HG03342 (cell line): ENCODE results near the gene NOXA1.

Experiments
- ATAC-seq: cut with Tn5 transposase; IDR thresholded peaks from one replicate; pipeline ENCODE4 v1.9.1; 2021; ENCODE audit warnings: mild to moderate bottlenecking, moderate library complexity; ENCODE audit not compliant: unreplicated experiment

The NOXA1 gene

GRCh38 chr9:137387891-137388560 is 35.2 kb upstream of the NOXA1 start:
- ATAC-seq, result no peak

DNA sequence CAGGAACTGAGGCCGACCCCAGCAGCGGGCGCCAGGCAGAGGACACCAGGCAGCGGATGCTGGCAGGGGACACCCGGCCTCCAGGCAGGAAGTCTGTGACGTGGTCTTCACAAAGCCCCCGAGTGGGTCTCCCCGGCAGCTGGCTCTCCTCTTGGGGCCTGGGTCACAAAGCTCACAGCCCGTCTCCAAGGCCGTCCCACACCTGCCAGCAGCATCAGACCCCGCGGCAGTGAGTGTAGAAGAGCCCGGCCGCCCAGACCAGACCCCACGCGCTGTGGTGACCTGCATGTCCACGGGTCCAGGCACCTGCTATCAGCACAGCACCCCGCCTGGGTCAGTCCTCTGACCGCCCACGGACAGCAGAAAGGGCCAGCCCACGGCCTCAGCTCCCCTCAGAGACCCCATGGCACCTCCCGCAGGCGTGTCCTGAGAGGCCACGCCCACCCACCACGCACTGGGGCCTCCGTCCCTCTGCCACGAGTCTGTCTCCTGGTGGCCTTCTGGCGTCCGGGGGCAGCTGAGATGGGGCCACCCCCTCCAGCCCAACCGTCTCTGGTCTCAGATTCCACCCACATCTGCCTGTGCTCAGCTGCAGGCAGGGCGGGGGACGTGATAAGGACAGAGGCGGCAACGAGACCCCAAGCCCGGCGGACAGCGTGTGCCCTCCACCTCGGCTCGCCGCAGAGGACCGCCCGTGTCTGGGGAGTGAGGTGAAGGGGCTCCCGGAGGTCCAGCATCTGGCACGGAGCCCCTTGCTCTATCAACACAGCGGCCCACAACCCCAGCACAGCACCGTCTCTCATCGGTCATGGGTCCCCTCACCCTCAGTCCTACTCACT is 34.4 kb upstream of the NOXA1 start:
- ATAC-seq, result no peak

DNA sequence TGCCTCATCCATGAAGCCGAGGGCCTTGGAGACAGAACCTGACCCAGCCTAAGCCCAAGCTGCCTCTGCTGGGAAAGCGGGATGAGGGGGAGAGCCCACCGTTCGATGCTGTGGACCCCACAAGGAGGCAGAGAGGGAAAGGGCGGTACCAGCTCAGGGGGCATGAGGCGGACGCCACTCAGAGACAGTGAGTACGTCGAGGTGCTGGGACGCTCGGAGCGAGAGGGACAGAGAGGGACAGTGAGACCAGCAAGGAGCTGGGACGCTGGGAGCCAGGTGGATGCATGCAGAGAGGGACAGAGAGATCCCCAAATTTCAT is 33.8 kb upstream of the NOXA1 start:
- ATAC-seq, result no peak

DNA sequence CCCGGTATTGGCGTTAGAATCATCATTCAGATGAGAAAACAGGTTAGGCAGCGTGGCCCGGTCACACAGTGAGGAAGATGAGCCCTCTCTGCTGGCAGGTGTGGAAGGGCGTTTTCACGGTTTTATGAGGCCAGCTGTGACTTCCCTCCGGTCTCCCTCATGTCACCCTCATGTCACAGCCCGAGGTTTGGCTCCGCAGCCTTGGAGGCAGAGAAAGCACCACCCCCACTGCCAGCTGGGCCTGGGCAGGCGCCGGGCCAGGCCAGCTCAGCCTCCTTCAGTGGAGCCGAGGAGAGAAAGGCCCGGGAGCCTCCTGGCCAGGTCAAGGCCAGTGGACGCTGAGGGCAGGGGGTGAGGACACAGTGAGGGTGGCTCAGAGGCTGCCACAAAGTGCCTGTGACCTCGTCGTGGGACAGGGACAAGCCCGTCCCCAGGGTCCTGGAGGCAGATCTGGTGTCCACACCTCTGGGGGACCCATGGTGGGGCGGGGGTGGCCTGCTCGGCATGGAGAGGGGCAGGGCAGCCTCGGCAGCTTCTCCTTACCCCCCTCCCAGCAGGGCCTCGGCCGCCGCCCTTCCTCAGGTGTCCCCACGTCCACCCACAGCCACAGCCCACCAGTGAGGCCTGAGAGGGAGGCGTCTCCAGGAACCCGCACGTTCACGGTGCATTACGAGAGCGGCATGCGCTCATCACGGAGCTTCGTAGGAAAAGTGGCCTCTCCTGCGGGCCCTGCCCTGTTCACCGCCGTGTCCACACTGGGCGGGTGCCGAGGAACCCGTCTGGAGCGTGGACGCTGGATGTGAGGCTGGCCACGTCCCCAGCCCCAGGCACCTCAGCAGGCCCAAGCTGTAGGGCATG is 32.4 kb upstream of the NOXA1 start:
- ATAC-seq, result no peak

- no peak for ATAC-seq
These were observed 31.8 kb upstream of the NOXA1 start for GRCh38 chr9:137391411-137391754.

GRCh38 chr9:137392232-137393007 is 30.8 kb upstream of the NOXA1 start:
- ATAC-seq, result no peak

- ATAC-seq, result no peak
These were observed 29.7 kb upstream of the NOXA1 start for GRCh38 chr9:137393176-137394150.

- no peak for ATAC-seq
These were observed 28.1 kb upstream of the NOXA1 start for GRCh38 chr9:137394866-137395665.

DNA sequence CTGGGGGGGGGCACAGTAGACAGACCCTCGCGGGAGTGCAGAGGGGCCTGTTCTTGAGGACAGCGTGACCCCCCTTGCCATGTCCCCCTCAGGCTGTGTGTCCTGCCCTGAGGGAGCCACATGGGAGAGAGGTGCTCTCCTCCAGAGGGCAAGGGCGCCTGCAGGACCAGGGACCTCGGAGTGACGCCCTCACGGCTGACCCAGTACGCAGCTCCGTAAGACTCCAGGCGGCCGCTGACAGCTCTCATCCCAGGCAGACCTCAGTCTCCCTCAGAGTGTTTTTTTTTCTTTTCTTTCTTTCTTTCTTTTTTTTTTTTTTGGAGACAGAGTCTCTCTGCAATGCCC is 27.6 kb upstream of the NOXA1 start:
- no peak for ATAC-seq

- no peak for ATAC-seq
These were observed 27.0 kb upstream of the NOXA1 start for GRCh38 chr9:137396227-137396626.

DNA sequence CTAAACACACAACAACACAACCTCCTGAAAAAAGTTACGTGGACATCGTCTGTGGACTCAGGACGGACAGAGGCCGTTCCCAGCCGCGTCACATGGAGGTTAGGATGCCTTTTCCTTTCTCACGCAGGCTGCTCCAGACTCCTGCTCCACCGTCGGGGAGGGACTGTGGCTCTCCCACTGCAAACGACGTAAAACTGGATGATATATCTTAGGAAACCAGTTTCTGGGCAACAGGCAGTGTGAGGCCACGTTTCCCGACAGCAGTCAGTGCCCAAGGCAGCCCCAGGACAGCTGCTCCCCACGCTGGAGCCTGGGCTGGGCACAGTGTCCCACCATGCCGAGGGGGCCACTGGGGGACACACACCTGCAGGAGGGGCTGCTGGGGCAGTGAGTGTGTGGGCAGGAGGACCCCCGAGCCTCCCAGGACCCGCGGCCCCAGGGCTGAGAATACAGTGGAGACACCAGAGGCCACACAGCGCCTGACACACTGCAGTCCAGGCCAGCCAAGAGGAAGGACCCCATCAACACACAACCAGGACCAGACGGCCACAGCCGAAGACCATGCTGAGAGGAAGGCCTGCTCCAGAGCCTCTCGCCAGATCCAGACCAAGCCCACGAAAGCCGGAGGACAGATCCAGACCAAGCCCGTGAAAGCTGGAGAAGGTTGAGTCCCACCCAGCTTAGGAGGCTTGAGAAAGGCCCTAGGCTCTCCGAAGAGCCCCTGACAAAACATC is 26.4 kb upstream of the NOXA1 start:
- no peak for ATAC-seq

- ATAC-seq, result no peak
These were observed 25.3 kb upstream of the NOXA1 start for GRCh38 chr9:137397675-137398423.

DNA sequence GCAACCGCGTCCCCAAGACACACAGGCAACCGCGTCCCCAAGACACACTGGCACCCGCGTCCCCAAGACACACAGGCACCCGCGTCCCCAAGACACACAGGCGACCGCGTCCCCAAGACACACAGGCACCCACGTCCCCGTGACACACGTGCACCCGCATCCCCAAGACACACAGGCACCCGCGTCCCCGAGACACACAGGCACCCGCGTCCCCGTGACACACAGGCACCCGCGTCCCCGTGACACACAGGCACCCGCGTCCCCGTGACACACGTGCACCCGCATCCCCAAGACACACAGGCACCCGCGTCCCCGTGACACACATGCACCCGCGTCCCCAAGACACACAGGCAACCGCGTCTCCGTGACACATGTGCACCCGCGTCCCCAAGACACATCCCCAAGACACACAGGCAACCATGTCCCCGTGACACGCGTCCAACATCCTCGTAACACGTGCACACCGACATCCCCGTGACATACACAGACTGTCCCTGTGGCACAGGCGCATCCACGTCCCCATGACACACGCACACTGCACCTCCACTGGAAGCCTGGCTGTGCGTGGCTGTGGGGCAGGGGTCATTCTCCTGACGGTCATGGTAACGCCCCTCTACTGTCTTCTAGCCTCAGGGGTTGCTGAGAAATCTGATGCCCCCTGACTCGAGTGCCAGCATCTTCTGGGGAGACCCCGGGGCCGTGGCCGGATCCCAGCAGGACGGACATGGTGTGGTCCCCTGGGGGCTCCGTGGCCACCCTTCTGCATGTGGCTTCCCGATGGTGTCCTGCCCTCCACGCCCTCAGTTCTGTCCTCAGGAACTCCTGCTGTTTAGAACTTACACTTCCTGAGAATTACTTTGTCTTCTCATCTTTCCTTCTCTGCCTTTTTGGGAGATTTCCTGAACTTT is 24.4 kb upstream of the NOXA1 start:
- ATAC-seq, result no peak

GRCh38 chr9:137402746-137403145 is 20.4 kb upstream of the NOXA1 start:
- ATAC-seq, result no peak

DNA sequence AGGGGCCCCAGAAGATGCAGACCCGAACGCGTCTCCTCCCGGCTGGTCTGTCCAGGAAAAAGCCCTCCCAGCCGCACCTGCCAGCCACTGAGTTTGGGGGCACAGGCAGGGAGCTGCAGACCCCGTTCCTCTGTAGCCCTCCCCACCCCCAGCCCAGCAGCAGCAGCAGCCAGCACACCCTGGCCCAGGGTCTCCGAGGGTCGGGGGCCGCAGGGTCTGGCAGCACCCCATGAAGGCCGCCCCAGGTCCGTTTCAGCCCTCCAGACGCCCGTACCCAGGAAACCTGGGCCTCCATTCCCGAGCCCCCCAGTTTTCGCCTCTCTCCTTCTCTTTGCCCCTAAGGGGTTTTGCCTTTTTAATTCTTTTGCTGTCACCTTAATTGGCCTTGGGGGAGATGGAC is 19.9 kb upstream of the NOXA1 start:
- ATAC-seq, result no peak

DNA sequence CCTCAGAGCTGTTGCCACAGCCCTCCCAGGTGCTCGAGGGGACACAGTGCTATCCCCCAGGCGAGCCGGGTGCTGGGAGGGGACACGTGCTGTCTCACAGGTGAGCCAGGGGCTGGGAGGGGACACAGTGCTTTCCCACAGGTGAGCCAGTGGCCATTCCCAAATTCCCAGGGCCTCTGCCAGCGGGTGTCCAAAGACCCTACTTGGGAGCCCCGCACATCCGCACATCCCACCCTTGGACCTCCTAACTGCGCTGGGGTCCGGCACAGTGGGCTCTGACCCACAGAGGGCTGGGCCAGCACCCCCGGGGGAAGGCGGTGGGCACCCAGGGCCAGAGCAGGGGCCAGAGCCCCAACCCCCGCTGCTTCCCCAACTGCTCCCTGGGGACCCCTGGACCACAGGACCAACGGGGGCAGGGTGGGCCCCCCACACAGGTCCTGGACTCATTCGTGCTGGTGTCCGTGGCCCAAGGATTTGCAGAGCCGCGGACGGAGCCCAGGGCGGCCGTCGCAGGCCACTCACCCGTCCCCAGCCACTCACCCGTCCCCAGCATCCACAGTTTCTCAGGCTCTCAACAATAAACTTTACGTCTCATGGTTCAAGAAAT is 18.1 kb upstream of the NOXA1 start:
- no peak for ATAC-seq
